CD4-positive, alpha-beta T cell (primary cell): ENCODE data around the gene DYSF. TPM values are rescaled to one million over a fixed set of nuclear protein-coding genes. Genes with fewer than 3 reads are reported as not detected.

ENCODE experiments used
- ATAC-seq: fragments of 200-7000 bp; cut with Tn5 transposase; one replicate; pipeline ENCODE4 v1.10.0; 2022; ENCODE audit warnings: mild to moderate bottlenecking; ENCODE audit not compliant: poor library complexity
- CTCF ChIA-PET: fragments of 350-600 bp; sonication (Branson Sonifier 250); formaldehyde crosslinking; loops from one replicate; lab custom pipeline; 2021; ENCODE audit warnings: antibody characterized with exemption, inconsistent platforms; lab: Charles Lee
- POLR2A ChIA-PET: fragments of 350-600 bp; sonication (Branson Sonifier 250); formaldehyde crosslinking; loops from one replicate; lab custom pipeline; 2021; ENCODE audit warnings: antibody characterized with exemption, inconsistent platforms; lab: Charles Lee
- DNase-seq, 14 experiments: peaks; one replicate each; pipeline ENCODE4 v3.0.0-alpha.2; 2013 to 2020; ENCODE audit warnings: mixed read lengths in 2 of 14
- H3K27ac ChIP-seq, 2 donors: one replicate each; pipeline versions ENCODE4 v1.5.1 to v1.7.0; 2013; ENCODE audit warnings: low read length in 2 of 2, low read depth in 1 of 2, mild to moderate bottlenecking in 1 of 2
- H3K27me3 ChIP-seq, 2 experiments: 1 replicate in 1 of 2; 2 replicates in 1 of 2; pipeline versions ENCODE4 v1.6.1 to v1.7.0; 2013; ENCODE audit warnings: low read length in 2 of 2, control low read depth in 1 of 2, mild to moderate bottlenecking in 1 of 2, moderate library complexity in 1 of 2; ENCODE audit not compliant: insufficient read depth in 2 of 2, control insufficient read depth in 1 of 2
- H3K36me3 ChIP-seq: one replicate; pipeline ENCODE4 v1.6.1; 2013; ENCODE audit warnings: low read length, control low read depth; ENCODE audit not compliant: insufficient read depth
- H3K4me1 ChIP-seq: one replicate; pipeline ENCODE4 v1.6.1; 2013; ENCODE audit warnings: low read length, control low read depth; ENCODE audit not compliant: insufficient read depth
- H3K4me3 ChIP-seq: one replicate; pipeline ENCODE4 v1.5.1; 2013; ENCODE audit warnings: mild to moderate bottlenecking, low read length, moderate library complexity
- H3K9me3 ChIP-seq, 2 experiments: 1 replicate in 1 of 2; 2 replicates in 1 of 2; pipeline versions ENCODE4 v1.6.1 to v1.7.0; 2013; ENCODE audit warnings: low read length in 2 of 2, mild to moderate bottlenecking in 2 of 2, control low read depth in 1 of 2, moderate library complexity in 1 of 2; ENCODE audit not compliant: control insufficient read depth in 1 of 2, insufficient read depth in 1 of 2
- H3K27ac Mint-ChIP-seq: one replicate; pipeline ENCODE4 v1.8.0; 2020; ENCODE audit warnings: mixed read lengths
- H3K27me3 Mint-ChIP-seq: one replicate; pipeline ENCODE4 v1.8.0; 2021; ENCODE audit warnings: mixed read lengths
- H3K36me3 Mint-ChIP-seq: one replicate; pipeline ENCODE4 v1.8.0; 2021; ENCODE audit warnings: low read depth, mixed read lengths
- H3K4me1 Mint-ChIP-seq: one replicate; pipeline ENCODE4 v1.8.0; 2021; ENCODE audit warnings: low read depth, mixed read lengths
- H3K4me3 Mint-ChIP-seq: one replicate; pipeline ENCODE4 v1.8.0; 2020; ENCODE audit warnings: mild to moderate bottlenecking, mixed read lengths
- H3K9me3 Mint-ChIP-seq: one replicate; pipeline ENCODE4 v1.8.0; 2020; ENCODE audit warnings: mixed read lengths
- CTCF ChIP-seq: fragments of 200-600 bp; IDR thresholded peaks from one replicate; pipeline ENCODE4 v1.8.0; 2022; ENCODE audit warnings: antibody characterized with exemption, mild to moderate bottlenecking
- intact Hi-C, 2 experiments: fragments of 100-400 bp; cut with DNase I in 1 of 2; cut with micrococcal nuclease in 1 of 2; formaldehyde crosslinking; loops; one replicate each; pipeline versions ENCODE4 v1.15.1 to v1.9.0; 2023 to 2025; cut with DNase I, micrococcal nuclease
- total RNA-seq, 174 experiments: library from RNA in 2 of 174; stranded (reverse) in 2 of 174; gene quantifications; one replicate each; pipeline ENCODE4 v1.2.3 and lab custom pipeline; 2021 to 2026

Gene DYSF
- total RNA-seq, 2 experiments from 2014 or later: 0.27 to 0.31 TPM

GRCh38 chr2:71456617-71457016 lies 3.3 kb downstream of the DYSF start:
- H3K27me3 ChIP-seq: peaks cover 22 to 28% of the 10 kb centered on the region in 2 experiments
- H3K27ac Mint-ChIP-seq: no peak overlapping the region
- no peaks in the 10 kb centered on the region for H3K36me3 ChIP-seq
- H3K4me1 ChIP-seq: peaks cover 21% of the 10 kb centered on the region
- H3K9me3 ChIP-seq: peaks cover 0 to 12% of the 10 kb centered on the region in 2 experiments
- TF ChIP-seq CTCF: no peak
- H3K9me3 Mint-ChIP-seq: no peaks in the 10 kb centered on the region
- DNase-seq (no peak), ATAC-seq (no peak)
- H3K27ac ChIP-seq: no peak overlapping the region
- peaks cover 57% of the 10 kb centered on the region for H3K27me3 Mint-ChIP-seq
- peaks cover 16% of the 10 kb centered on the region for H3K4me1 Mint-ChIP-seq
- POLR2A ChIA-PET: no interaction called here
- CTCF ChIA-PET: no interaction called here
- H3K4me3 Mint-ChIP-seq: no peak overlapping the region
- H3K36me3 Mint-ChIP-seq: no peaks in the 10 kb centered on the region
- H3K4me3 ChIP-seq: no peak overlapping the region
- intact Hi-C loops: no loop called here

- no peak for ATAC-seq
- H3K9me3 ChIP-seq: peaks cover 0 to 16% of the 10 kb centered on the region in 2 experiments
- ChIA-PET CTCF (no interaction called here), POLR2A (no interaction called here)
- no peak overlapping the region for H3K27ac ChIP-seq
- H3K4me3 ChIP-seq: no peak overlapping the region
- H3K27me3 ChIP-seq: peaks cover 22 to 28% of the 10 kb centered on the region in 2 experiments
- TF ChIP-seq CTCF: no peak
- Mint-ChIP-seq H3K4me3 (no peak overlapping the region), H3K27me3 (peaks cover 51% of the 10 kb centered on the region), H3K4me1 (peaks cover 14% of the 10 kb centered on the region), H3K36me3 (no peaks in the 10 kb centered on the region), H3K9me3 (no peaks in the 10 kb centered on the region), H3K27ac (no peak overlapping the region)
- no peaks in the 10 kb centered on the region for H3K36me3 ChIP-seq
- DNase-seq: no peak
- H3K4me1 ChIP-seq: peaks cover 20% of the 10 kb centered on the region
- intact Hi-C loops: no loop called here
Measured at GRCh38 chr2:71457123-71457915, 4.0 kb downstream of the DYSF start.

- peaks cover 20 to 27% of the 10 kb centered on the region in 2 experiments for H3K27me3 ChIP-seq
- H3K9me3 Mint-ChIP-seq: no peaks in the 10 kb centered on the region
- H3K9me3 ChIP-seq: peaks cover 0 to 20% of the 10 kb centered on the region in 2 experiments
- H3K27me3 Mint-ChIP-seq: peaks cover 45% of the 10 kb centered on the region
- no peak overlapping the region for H3K27ac ChIP-seq
- TF ChIP-seq CTCF: no peak
- peaks cover 17% of the 10 kb centered on the region for H3K4me1 ChIP-seq
- ChIA-PET CTCF (no interaction called here), POLR2A (no interaction called here)
- no peaks in the 10 kb centered on the region for H3K36me3 ChIP-seq
- peaks cover 8% of the 10 kb centered on the region for H3K4me1 Mint-ChIP-seq
- H3K4me3 ChIP-seq: no peak overlapping the region
- intact Hi-C loops: no loop called here
- ATAC-seq (no peak), DNase-seq (no peak)
- no peak overlapping the region for H3K27ac Mint-ChIP-seq
- no peaks in the 10 kb centered on the region for H3K36me3 Mint-ChIP-seq
- no peak overlapping the region for H3K4me3 Mint-ChIP-seq
Measured at GRCh38 chr2:71457923-71458322, 4.6 kb downstream of the DYSF start.
